Bronchus fibroblast of lung (primary cell): ENCODE measurements around the gene SMPD4. TPM values are rescaled to one million over a fixed set of nuclear protein-coding genes. Genes with fewer than 3 reads are reported as not detected.

Experiments
- total RNA-seq: library from RNA; depleted of rRNA; stranded (reverse); fragments of >200 nt; gene quantifications from 2 replicates; pipeline ENCODE4 v1.2.3, GENCODE V29; 2015

The SMPD4 gene, protein sequence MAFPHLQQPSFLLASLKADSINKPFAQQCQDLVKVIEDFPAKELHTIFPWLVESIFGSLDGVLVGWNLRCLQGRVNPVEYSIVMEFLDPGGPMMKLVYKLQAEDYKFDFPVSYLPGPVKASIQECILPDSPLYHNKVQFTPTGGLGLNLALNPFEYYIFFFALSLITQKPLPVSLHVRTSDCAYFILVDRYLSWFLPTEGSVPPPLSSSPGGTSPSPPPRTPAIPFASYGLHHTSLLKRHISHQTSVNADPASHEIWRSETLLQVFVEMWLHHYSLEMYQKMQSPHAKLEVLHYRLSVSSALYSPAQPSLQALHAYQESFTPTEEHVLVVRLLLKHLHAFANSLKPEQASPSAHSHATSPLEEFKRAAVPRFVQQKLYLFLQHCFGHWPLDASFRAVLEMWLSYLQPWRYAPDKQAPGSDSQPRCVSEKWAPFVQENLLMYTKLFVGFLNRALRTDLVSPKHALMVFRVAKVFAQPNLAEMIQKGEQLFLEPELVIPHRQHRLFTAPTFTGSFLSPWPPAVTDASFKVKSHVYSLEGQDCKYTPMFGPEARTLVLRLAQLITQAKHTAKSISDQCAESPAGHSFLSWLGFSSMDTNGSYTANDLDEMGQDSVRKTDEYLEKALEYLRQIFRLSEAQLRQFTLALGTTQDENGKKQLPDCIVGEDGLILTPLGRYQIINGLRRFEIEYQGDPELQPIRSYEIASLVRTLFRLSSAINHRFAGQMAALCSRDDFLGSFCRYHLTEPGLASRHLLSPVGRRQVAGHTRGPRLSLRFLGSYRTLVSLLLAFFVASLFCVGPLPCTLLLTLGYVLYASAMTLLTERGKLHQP
- 57.5 and 60.9 TPM in 2 replicates for total RNA-seq

DNA sequence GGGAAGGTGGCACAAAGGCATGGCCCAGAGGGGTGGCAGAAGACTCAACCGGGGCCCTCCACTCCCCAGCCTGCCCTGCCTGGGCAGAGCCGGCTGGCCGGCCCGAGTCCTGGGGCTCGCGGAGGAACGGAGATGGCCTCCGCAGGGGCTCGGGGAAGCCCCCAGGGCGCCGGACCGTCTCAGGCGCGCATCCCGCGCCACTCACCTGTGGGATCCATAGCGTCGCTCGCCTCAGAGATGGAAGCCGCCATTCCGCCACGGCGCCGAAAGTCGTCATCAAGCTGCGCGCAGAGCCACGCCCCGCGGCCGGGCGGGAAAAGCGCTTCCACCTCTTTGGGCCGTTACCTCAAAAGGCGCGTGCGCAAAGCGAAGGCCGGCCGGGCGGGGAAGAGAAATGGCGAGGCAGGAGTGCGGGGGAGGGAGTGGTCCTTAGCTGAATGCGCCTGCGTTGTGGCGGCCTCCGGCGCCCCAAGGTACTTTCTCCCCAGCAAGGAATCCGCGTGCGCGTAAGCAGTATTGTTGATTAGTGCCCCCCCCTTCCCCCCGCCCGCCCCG, at the start of gene SMPD4:
Gene SMPD4, minus strand, starts transcription at position 278 of the 555 bp plus-strand sequence. CDS start 5,010 bp downstream, outside the sequence.

DNA sequence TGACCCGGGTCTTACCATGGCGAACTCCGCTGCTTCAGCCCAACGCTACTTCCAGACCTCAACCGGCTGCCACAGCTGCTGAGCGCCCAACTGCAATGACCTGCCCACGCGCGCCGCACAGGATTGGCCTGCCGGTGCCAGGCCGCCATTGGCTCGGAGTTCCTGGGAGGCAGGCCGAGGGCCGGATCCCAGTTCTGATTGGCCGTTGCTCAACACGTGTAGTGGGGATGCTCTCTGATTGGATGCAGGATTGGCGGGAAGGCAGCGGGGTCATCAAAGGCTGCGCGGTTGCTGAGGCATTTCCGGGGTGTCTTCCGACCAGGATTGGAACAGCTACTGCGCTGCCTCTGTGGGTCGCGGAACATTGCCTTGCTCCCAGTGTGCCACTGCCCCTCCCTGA, 16.9 kb upstream of the SMPD4 start, which contains the start of gene TUBA3E:
Gene TUBA3E, minus strand, starts transcription at position 97 of the 400 bp plus-strand sequence. Its CDS starts 79 bp downstream, at position 18.

DNA sequence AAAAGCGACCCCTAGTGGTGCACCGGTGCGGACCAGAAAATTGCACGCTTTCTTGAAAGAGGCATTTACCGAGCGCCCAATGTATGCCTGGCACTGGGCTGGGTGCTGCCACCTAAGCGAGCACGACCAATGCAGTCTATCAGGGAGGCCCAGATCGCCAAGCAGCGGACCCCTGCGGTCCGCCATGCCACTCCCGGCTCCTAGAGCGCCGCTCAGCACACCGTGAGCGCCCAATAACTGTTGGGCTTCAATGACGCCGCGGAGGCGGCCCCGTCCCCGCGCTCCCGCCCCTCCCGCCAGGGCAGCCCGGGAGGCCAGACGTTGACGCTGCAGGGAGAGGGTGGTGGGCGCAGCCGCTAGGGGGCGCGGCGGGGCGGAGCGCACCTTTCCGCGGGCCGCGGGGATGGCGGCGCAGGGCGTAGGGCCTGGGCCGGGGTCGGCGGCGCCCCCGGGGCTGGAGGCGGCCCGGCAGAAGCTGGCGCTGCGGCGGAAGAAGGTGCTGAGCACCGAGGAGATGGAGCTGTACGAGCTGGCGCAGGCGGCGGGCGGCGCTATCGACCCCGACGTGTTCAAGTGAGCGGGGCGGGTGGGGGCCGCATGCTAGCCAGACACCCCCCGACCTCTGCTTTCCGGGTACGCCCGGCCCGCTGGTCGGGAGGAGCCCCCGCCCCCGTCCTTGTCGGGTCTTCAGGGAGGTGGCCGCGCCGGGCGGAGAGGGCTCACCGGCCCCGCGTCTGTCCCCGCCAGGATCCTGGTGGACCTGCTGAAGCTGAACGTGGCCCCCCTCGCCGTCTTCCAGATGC, 679 bp upstream of the SMPD4 start, which contains the start of gene MZT2B:
Gene MZT2B, plus strand, starts transcription at position 383 of the 803 bp plus-strand sequence. Its CDS starts 21 bp downstream, at position 404.

GRCh38 chr2:130145006-130145414, 36.4 kb downstream of the SMPD4 start, which contains the start of gene CCDC74B:
Gene CCDC74B, minus strand, starts transcription at chr2:130145112. Its CDS starts 116 bp downstream, at chr2:130144996.

DNA sequence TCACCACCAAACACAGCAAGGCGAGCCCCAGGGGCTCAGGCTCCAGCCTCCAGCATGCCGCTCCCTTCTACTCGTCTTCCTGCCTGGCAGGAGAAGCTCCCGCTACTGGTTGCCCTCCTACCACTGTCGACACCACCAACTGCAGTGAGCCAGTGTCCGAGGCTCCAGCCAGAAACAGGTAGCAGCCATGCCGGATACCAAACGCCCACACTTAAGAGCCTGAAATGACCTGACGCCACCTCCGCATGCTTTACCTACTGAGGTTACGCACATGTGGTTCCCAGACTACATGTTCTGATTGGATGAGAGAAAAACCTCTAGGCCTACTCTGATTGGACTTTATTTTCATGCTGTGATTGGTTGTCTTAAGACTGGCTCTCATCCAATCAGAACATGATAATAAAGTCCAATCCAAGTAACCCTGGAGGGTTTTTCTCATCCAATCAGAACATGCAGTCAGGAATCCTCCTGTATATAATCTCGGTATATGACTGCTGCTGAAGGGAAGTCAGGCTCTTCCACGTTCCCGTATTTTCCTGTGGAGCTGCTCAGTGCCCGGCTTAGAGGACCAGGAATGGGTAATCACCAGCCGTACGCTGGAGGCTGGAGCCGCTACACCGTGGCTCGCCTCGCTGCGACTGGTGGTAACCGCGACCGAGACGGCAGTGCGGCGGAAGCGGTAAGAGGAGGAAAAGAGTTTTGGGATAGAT, 52.1 kb downstream of the SMPD4 start, which contains the start of gene POTEF:
Gene POTEF, minus strand, starts transcription at position 103 of the 710 bp plus-strand sequence. CDS start 8,707 bp downstream, outside the sequence.

Other genes starting within 250 kb of the SMPD4 start
- gene RAB6C, start 201.9 kb downstream of the SMPD4 start, total RNA-seq, result not detected in 2 replicates
- gene POTEF, start 52.4 kb downstream of the SMPD4 start, total RNA-seq, result not detected in 2 replicates
- 6.2 and 6.9 TPM in 2 replicates for gene CCDC74B, start 36.5 kb downstream of the SMPD4 start, total RNA-seq
- gene MZT2B, start 660 bp upstream of the SMPD4 start, total RNA-seq, result 245 and 264 TPM in 2 replicates
- gene TUBA3E, start 16.8 kb upstream of the SMPD4 start, total RNA-seq, result not detected in 2 replicates
- 116 and 132 TPM in 2 replicates for gene IMP4, start 161.3 kb upstream of the SMPD4 start, total RNA-seq
- 15.6 and 26.7 TPM in 2 replicates for gene PTPN18, start 174.5 kb upstream of the SMPD4 start, total RNA-seq